OCI-LY7 (cell line): ENCODE data around the gene METRN. TPM values are rescaled to one million over a fixed set of nuclear protein-coding genes. Genes with fewer than 3 reads are reported as not detected.

Source experiments
- BruUV-seq: library from RNA; stranded (reverse); fragments of 400-500 nt; replicated peaks from 2 replicates; lab custom pipeline; 2021; lab: Mats Ljungman, UMichigan
- CTCF ChIA-PET: fragments of 300-600 bp; sonication (Branson Sonifier 250); formaldehyde crosslinking; loops from one replicate; lab custom pipeline; 2022; ENCODE audit warnings: antibody characterized with exemption; ENCODE audit not compliant: unreplicated experiment; lab: Charles Lee
- POLR2A ChIA-PET: fragments of 300-600 bp; sonication (Branson Sonifier 250); formaldehyde crosslinking; loops from one replicate; lab custom pipeline; 2022; ENCODE audit warnings: antibody characterized with exemption; lab: Charles Lee
- DNase-seq: peaks from one replicate; pipeline ENCODE4 v3.0.0-alpha.2; 2015; ENCODE audit warnings: low spot score
- H2AFZ ChIP-seq: fragments of 200-600 bp; sonication (generic), shearing (Covaris generic); 2 replicates; pipeline ENCODE4 v1.6.1; 2014; ENCODE audit warnings: mild to moderate bottlenecking, antibody characterized with exemption, low read length, moderate library complexity
- H3K27ac ChIP-seq: fragments of 200-600 bp; sonication (generic); 2 replicates; pipeline ENCODE4 v1.5.1; 2014; ENCODE audit warnings: mixed run types, low read depth, mild to moderate bottlenecking, moderate library complexity, low read length, inconsistent platforms; ENCODE audit not compliant: poor library complexity, severe bottlenecking
- H3K36me3 ChIP-seq: fragments of 200-600 bp; sonication (generic); 2 replicates; pipeline ENCODE4 v1.6.1; 2014; ENCODE audit warnings: mild to moderate bottlenecking, antibody characterized with exemption, low read length, moderate library complexity, mixed read lengths; ENCODE audit not compliant: insufficient read depth
- H3K4me1 ChIP-seq: fragments of 200-600 bp; sonication (generic); 2 replicates; pipeline ENCODE4 v1.5.1; 2014; ENCODE audit warnings: mild to moderate bottlenecking, low read length; ENCODE audit not compliant: insufficient read depth, poor library complexity, severe bottlenecking
- H3K4me2 ChIP-seq: fragments of 200-600 bp; sonication (generic); 2 replicates; pipeline ENCODE4 v1.6.1; 2014; ENCODE audit warnings: mild to moderate bottlenecking, low read length
- H3K4me3 ChIP-seq: fragments of 200-600 bp; sonication (generic); 2 replicates; pipeline ENCODE4 v1.5.1; 2014; ENCODE audit warnings: mild to moderate bottlenecking, low read depth, low read length; ENCODE audit not compliant: poor library complexity, severe bottlenecking
- H3K79me2 ChIP-seq: fragments of 200-600 bp; sonication (generic); 2 replicates; pipeline ENCODE4 v1.6.1; 2016; ENCODE audit warnings: low read depth, mild to moderate bottlenecking, low read length, moderate library complexity, mixed read lengths; ENCODE audit not compliant: insufficient read depth
- H3K9me2 ChIP-seq: fragments of 200-600 bp; sonication (generic); 2 replicates; pipeline ENCODE4 v1.6.1; 2016; ENCODE audit warnings: mild to moderate bottlenecking, low read length, mixed read lengths; ENCODE audit not compliant: insufficient read depth
- H3K9me3 ChIP-seq: fragments of 200-600 bp; sonication (generic); 2 replicates; pipeline ENCODE4 v1.6.1; 2014; ENCODE audit warnings: mild to moderate bottlenecking, mixed run types, low read length, mixed read lengths
- H4K20me1 ChIP-seq: fragments of 200-600 bp; sonication (generic); 2 replicates; pipeline ENCODE4 v1.6.1; 2014; ENCODE audit warnings: mild to moderate bottlenecking, antibody characterized with exemption, low read length, moderate library complexity, mixed read lengths; ENCODE audit not compliant: insufficient read depth
- EZH2phosphoT487 ChIP-seq: fragments of 200-600 bp; sonication (generic); IDR thresholded peaks from 2 replicates; pipeline ENCODE4 v1.6.1; 2018; ENCODE audit warnings: low read depth, borderline replicate concordance, mild to moderate bottlenecking, mixed run types, antibody characterized with exemption, low read length, moderate library complexity, mixed read lengths
- intact Hi-C: fragments of 100-400 bp; cut with micrococcal nuclease; formaldehyde crosslinking; loops from one replicate; pipeline ENCODE4 v1.10.0; 2022; ENCODE audit not compliant: unreplicated experiment
- total RNA-seq, 2 experiments: library from RNA; depleted of rRNA in 1 of 2; stranded (reverse); fragments of >200 nt in 1 of 2; shearing (Covaris generic) in 1 of 2; gene quantifications; 2 replicates each; pipeline ENCODE4 v1.2.3, GENCODE V29; 2014 to 2022
- TF ChIP-seq, protein P1 (sequence below): fragments of 200-600 bp; sonication (generic); conservative IDR thresholded peaks from 2 replicates; pipeline ENCODE4 v1.5.1; 2014; ENCODE audit warnings: mild to moderate bottlenecking, antibody characterized with exemption, low read length, moderate library complexity, mixed read lengths

Gene METRN
- total RNA-seq, 2 experiments from 2014 or later: 14.4 to 15.9 TPM

DNA sequence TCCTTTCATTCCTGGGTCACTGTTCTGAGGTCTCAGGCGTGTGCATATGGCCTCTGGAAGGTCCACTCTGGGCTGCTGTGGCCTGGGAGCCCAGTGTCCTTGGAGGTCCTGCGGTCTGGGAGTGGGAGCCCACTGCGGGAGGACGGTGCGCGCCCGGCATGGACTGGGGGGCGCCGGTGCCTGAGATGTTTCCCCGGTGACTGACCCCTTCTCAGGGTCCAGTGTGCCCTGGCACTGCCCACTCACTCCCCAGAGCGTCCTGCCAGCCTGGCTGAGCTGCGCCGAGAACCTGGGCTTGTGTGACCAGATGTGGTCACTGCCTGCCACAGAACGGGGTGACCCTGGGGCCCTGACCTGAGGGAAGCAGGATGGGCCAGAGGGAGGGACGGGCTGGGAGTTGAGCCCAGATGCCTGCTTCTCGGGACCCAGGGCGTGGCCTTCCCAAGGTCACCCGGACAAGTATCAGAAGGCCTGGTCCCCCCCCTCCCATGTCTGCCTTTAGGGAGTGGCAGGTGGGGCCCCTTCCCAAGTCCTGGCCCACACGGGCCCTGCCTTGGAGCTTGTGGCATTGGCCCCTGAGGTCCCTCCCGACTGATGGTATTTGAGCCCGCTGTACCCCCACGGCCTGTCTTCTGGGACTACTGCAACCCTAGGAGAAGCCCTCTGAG lies 40.6 kb upstream of the METRN start:
- Histone ChIP-seq H3K9me3 (no peaks in the 10 kb centered on the region), H4K20me1 (no peaks in the 10 kb centered on the region; the same call in 1 of the 2 replicates), H3K79me2 (no peaks in the 10 kb centered on the region), H3K9me2 (no peaks in the 10 kb centered on the region), H3K4me1 (peaks cover 13% of the 10 kb centered on the region), H3K4me2 (no peak overlapping the region), H3K36me3 (peaks cover 45% of the 10 kb centered on the region), H3K27ac (no peak overlapping the region), H2AFZ (no peak overlapping the region), H3K4me3 (no peak overlapping the region)
- no peak for DNase-seq
- ChIA-PET POLR2A (no interaction called here), CTCF (no interaction called here)
- intact Hi-C loops: no loop called here
- BruUV-seq: no TSS peak
- no peak for TF ChIP-seq EZH2phosphoT487
- TF ChIP-seq, protein P1, sequence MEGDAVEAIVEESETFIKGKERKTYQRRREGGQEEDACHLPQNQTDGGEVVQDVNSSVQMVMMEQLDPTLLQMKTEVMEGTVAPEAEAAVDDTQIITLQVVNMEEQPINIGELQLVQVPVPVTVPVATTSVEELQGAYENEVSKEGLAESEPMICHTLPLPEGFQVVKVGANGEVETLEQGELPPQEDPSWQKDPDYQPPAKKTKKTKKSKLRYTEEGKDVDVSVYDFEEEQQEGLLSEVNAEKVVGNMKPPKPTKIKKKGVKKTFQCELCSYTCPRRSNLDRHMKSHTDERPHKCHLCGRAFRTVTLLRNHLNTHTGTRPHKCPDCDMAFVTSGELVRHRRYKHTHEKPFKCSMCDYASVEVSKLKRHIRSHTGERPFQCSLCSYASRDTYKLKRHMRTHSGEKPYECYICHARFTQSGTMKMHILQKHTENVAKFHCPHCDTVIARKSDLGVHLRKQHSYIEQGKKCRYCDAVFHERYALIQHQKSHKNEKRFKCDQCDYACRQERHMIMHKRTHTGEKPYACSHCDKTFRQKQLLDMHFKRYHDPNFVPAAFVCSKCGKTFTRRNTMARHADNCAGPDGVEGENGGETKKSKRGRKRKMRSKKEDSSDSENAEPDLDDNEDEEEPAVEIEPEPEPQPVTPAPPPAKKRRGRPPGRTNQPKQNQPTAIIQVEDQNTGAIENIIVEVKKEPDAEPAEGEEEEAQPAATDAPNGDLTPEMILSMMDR: no peak

DNA sequence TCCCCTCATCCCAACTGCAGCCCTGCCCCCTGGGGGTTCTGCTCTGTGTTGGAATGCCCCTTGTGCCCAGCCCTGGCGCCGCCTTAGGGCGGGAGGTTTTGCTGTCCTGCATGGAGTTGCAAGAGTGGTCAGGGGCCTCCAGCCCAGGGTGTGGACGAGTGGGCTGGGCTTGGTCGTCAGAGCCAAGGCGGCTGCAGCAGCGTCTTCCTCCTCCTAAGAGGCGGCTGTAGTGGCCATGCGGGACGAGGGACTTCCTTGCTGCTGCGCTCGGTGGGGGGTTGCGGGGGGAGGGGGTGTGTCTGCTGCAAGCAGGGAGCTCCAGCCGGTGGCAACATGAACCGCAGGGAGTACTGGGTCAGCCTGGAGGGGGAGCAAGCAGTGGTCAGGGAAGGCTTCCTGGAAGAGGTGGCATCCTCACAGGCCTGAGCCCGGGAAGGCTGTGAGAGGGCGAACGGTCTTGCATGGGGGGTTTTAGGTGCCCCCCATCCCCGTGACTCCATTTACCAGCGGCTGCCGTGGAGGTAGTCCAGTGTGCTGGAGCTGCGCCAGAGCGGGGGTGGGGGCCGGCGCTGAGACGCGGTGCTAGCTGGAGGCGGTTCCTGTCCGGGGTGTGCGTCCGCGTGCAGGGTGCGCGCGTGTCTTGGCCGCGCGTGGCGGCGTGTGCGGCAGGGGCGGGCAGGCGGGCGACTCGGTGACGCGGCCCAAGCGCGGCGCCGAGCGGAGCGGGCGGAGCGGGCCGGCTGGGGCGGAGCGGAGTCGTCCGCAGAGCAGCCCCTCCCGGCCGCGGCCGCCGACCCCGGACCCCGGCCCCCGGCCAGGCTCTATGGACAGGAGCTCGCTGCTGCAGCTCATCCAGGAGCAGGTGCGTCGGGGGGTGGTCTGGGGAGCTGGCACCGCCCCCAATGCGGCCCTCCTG lies 39.7 kb upstream of the METRN start, which contains the start of gene RHBDL1:
TSS of gene RHBDL1 (plus strand) at position 704 of the 916 bp plus-strand sequence. CDS start at position 824, 120 bp downstream.
- Histone ChIP-seq H3K4me1 (peaks cover 13% of the 10 kb centered on the region), H3K4me3 (no peak within 1 kb of the TSS), H3K9me3 (no peaks in the 10 kb centered on the region), H3K79me2 (no peaks in the 10 kb centered on the region), H3K9me2 (no peaks in the 10 kb centered on the region), H4K20me1 (no peaks in the 10 kb centered on the region; the same call in 1 of the 2 replicates), H3K4me2 (no peak within 1 kb of the TSS), H2AFZ (no peak within 1 kb of the TSS), H3K36me3 (peaks cover 40% of the 10 kb centered on the region), H3K27ac (no peak within 1 kb of the TSS)
- no TSS peak for BruUV-seq
- POLR2A ChIA-PET: no interaction called here
- TF ChIP-seq, protein P1: no peak
- TF ChIP-seq EZH2phosphoT487: no peak
- CTCF ChIA-PET: interaction anchor here (0.6 kb wide), 1 partner anchor 93 kb away, joined by 4 read pairs; no protein-coding TSS in a partner anchor
- no peak for DNase-seq
- intact Hi-C loops: no loop called here
